OCI-LY7 (cell line): ENCODE data around the gene GALNT10.

Source experiments
- EZH2phosphoT487 ChIP-seq: fragments of 200-600 bp; sonication (generic); IDR thresholded peaks from 2 replicates; pipeline ENCODE4 v1.6.1; 2018; ENCODE audit warnings: low read depth, borderline replicate concordance, mild to moderate bottlenecking, mixed run types, antibody characterized with exemption, low read length, moderate library complexity, mixed read lengths
- TF ChIP-seq, protein P1 (sequence below): fragments of 200-600 bp; sonication (generic); conservative IDR thresholded peaks from 2 replicates; pipeline ENCODE4 v1.5.1; 2014; ENCODE audit warnings: mild to moderate bottlenecking, antibody characterized with exemption, low read length, moderate library complexity, mixed read lengths

DNA sequence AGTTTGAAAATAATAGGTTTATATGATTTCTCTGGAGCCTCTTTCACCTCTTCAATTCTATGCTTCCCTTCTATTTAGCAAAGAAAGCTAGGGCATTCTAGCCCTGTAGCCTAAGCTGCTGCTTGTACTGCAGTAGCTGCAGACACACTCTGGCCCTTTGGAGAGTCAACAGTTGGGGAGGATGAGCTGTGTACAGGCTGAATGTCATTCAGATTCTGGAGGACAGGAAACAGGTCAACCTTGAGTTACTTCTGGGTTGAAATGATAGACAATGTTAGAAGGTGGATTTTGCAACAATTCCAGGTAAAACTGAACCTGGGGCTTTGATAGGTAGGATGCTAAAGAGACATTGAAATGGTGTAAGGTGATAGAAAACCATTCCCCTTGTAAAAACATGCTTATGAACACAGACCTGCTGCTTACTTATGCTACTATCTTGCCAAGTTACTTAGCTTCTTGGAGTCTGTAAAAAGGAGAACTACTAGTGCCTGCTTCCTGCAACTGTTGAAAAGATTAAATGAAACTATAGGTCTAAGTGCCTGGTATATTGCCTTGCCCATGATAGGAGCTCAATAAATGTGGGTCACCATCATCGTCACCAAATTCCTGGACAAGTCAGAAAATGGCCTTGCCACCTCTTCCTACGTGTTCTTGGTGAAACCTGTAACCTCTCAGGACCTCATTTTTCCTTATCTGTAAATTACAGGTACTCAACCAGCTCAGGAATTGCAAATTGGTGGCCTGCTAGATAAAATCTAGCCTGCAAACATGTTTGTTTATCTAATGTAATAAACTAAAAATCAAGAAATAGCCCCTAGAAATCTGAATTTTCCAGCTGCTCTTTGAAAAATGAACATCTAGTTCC is 83.7 kb downstream of the GALNT10 start:
- TF ChIP-seq, protein P1, sequence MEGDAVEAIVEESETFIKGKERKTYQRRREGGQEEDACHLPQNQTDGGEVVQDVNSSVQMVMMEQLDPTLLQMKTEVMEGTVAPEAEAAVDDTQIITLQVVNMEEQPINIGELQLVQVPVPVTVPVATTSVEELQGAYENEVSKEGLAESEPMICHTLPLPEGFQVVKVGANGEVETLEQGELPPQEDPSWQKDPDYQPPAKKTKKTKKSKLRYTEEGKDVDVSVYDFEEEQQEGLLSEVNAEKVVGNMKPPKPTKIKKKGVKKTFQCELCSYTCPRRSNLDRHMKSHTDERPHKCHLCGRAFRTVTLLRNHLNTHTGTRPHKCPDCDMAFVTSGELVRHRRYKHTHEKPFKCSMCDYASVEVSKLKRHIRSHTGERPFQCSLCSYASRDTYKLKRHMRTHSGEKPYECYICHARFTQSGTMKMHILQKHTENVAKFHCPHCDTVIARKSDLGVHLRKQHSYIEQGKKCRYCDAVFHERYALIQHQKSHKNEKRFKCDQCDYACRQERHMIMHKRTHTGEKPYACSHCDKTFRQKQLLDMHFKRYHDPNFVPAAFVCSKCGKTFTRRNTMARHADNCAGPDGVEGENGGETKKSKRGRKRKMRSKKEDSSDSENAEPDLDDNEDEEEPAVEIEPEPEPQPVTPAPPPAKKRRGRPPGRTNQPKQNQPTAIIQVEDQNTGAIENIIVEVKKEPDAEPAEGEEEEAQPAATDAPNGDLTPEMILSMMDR, result no peak
- no peak for TF ChIP-seq EZH2phosphoT487
